Adipose tissue (tissue), 3 donors: ENCODE data around the gene OR6C2. TPM values are rescaled to one million over a fixed set of nuclear protein-coding genes. Genes with fewer than 3 reads are reported as not detected.
"Not testable (repeated sequence)": the region's sequence is repeated elsewhere in the genome, so short reads cannot be mapped to it uniquely, and the experiment has no call there.

Source experiments
- H3K27ac ChIP-seq: one replicate; pipeline ENCODE4 v1.5.1; 2013; ENCODE audit warnings: low read depth, low read length
- whole genome bisulfite sequencing, 3 donors: extraction: QIAGEN DNeasy Blood & Tissue Kit; methylation state at CpG; one replicate each; pipeline ENCODE4 v1.1.7; 2013; 5-methylcytosine and 5-hydroxymethylcytosine counted together
- polyA plus RNA-seq, 3 donors: library from polyadenylated mRNA; stranded (reverse); fragments of 200-250 nt; gene quantifications; one replicate each; pipeline ENCODE4 v1.2.3, GENCODE V29; 2013
- donor health status: healthy with polysubstance abuse.
- donor health status: Bipolar disorder and iron deficiency.
- donor health status: healthy.

The OR6C2 gene
- polyA plus RNA-seq: not detected

DNA sequence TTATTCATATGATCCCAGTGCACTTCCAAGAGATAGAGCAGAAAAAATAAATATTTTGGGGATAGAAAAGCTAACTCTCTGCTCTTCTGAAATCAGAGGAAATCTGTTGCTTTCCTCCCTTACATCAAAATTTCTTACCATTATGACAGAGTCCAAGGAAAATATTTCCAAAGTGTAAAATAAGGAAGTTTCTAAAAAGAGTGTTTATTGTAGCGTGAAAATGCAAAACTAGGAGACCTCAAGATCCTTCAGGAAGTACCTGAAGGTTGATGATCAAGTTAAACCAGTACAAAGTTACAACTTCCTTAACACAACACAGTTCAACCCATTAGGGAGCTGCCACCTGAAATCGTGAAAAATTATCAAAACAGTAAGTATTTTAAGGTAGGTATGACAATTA lies at the start of gene OR6C2:
OR6C2 (plus strand) TSS at position 301 of the 400 bp plus-strand sequence. CDS start 8,138 bp downstream, outside the sequence.
- H3K27ac ChIP-seq: no peak within 1 kb of the TSS
- WGBS, 3 donors: 44 to 50% (median 45%) methylated on average over 2 of the region's 2 CpGs

DNA sequence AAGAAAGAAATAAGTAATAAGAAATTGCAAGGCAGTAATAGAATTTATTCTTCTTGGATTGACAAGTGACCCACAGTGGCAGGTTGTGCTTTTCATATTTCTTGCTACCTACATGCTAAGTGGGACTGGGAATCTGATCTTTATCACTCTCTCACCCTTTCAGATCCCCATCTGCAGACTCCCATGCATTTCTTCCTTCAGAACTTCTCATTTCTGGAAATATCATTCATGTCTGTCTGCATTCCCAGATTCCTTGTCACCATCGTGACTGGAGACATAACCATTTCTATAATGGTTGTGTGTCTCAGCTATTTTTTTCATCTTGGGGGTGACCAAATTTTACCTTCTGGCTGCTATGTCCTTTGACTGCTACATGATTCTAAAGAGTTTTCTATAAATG lies 47.5 kb upstream of the OR6C2 start:
- WGBS, 3 donors: 68 to 92% (median 82%) methylated on average over 1 of the region's 1 CpG
- H3K27ac ChIP-seq: no peak overlapping the region

GRCh38 chr12:55400229-55400628 lies 43.6 kb upstream of the OR6C2 start, which contains the start of gene OR6C65:
TSS of gene OR6C65 (plus strand) at chr12:55400529. CDS start at chr12:55400529, 0 bp downstream.
- 83 to 96% (median 93%) methylated on average over 1 of the region's 1 CpG for WGBS, 3 donors
- no peak within 1 kb of the TSS for H3K27ac ChIP-seq

DNA sequence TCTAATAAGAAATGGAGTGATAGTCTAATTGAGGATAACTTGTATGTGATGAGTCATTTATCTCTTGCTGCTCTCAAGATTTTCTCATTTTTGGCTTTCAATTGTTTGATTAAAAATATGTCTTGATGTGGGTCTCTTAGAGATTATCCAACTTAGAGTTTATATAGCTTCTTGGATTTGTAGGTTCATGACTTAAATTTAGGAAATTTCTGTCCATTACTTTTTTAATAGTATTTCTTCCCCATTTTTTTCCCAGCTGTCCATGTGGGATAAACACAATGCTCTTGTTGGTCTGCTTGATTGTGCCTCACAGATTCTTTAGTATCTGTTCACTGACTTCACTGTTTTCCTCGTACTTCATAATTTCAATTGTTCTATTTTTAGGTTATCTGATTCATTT lies 36.0 kb upstream of the OR6C2 start:
- no peak overlapping the region for H3K27ac ChIP-seq
- WGBS, 3 donors: 67 to 87% (median 68%) methylated on average over 1 of the region's 1 CpG

GRCh38 chr12:55409133-55409532 lies 34.7 kb upstream of the OR6C2 start:
- H3K27ac ChIP-seq: not testable (repeated sequence)
- WGBS, 3 donors: 89 to 97% (median 89%) methylated on average over 1 of the region's 1 CpG

DNA sequence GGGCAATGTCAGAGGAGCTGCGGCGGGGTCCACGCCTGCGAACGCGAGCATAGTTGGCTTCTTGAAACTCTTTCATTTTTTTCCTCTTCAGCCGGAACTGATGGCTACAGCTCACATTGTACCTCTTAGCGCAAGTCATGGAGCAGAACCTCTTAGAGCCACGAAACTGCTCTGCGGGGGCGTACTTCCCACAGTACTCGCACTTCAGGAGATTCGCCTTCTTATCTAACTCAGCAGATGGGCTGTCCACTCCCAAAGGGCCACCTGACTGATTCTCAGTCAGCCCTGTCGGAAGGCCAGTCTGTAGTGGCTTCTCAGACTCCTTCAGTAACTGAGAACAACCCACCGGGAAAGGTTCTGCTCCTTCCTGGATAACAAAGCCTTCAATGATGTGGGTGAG lies 31.7 kb upstream of the OR6C2 start:
- H3K27ac ChIP-seq: not testable (repeated sequence)
- WGBS, 3 donors: 92 to 94% (median 93%) methylated on average over 15 of the region's 15 CpGs

DNA sequence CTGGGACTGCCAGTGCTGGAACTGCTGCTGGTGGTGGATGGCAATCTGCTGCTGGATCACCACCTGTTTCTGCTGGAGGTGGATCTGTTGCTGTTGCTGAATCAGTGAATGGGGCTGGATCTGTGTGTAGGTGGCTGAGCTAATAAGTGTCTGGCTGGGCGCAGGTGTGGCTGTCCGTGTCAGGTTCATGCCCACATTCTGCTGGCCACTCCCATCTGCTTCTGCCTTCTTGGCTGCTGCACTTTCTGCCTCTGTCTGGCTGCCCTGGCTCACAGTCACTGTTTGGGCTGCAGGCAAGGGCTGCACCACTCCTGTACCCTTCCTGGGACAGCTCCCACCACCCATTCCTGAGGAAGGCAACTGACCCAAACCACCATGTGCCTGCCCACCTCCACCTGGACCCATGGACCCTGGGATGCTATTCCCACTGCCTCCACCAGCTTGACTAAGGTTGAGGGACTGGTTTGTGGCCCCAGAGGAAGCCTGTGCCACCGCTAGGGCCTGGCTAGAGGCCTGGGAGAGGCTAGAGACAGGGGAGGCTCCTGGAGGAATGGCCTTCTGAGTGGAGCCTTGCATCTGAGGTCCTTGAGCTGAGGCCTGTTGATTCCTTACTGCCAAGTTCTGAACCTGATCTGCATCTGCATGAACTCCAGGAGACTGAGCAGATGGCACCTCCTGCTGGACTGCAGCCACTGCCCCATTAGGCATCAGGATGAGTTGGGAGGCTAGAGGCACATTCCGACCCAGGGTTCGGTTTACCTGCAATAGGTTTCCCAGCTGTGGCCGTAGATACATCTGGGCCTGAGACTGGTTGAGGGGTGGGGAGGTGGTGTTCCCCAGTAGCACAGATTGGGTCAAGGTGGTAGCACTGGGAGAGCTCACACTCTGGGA lies 30.1 kb upstream of the OR6C2 start:
- not testable (repeated sequence) for H3K27ac ChIP-seq
- 84 to 95% (median 94%) methylated on average over 4 to 5 of the region's 6 CpGs for WGBS, 3 donors

- H3K27ac ChIP-seq: not testable (repeated sequence)
- 48 to 59% (median 51%) methylated on average over 10 to 11 of the region's 11 CpGs for WGBS, 3 donors
Observed at GRCh38 chr12:55414396-55414823, 29.5 kb upstream of the OR6C2 start.

DNA sequence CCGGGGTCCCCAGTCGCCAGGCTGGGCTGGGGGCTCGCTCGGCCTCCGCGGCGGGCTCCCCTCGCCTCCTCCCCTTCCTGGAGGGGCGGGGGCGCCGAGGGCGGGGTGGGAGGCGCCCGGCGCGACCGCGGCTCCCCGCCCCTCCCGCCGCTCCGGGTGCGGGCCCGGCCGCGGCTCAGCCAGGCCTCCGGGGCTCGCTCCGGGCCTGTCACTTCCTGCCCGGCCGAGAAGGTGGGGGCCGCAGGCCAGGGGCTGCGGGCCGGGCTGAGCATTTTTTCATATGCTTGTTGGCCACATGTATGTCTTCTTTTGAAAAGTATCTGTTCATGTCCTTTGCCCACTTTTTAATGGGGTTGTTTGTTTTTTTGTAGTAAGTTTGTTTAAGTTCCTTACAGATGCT lies 29.0 kb upstream of the OR6C2 start:
- WGBS, 3 donors: 1 to 42% (median 8%) methylated on average over 5 to 10 of the region's 34 CpGs
- not testable (repeated sequence) for H3K27ac ChIP-seq

DNA sequence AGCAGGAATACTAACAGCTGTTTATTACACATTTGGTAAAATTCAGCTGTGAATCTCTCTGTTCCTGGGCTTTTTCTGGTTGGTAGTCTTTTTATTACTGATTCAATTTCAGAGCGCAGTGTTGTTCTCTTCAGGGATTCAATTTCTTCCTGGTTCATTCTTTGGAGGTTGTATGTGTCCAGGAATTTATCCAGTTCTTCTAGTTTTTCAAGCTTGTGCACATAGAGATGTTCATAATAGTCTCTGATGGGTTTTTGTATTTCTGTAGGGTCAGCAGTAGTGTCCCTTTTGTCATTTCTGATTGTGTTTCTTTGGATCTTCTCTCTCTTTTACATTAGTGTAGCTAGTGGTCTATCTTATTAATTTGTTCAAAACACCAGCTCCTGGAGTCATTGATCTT lies 26.9 kb upstream of the OR6C2 start:
- H3K27ac ChIP-seq: no peak overlapping the region
- WGBS, 3 donors: 40 to 100% (median 100%) methylated on average over 1 of the region's 1 CpG

- H3K27ac ChIP-seq: no peak overlapping the region
- WGBS, 3 donors: 69 to 88% (median 85%) methylated on average over 2 of the region's 2 CpGs
Observed at GRCh38 chr12:55420307-55420962, 23.4 kb upstream of the OR6C2 start.

- 51 to 89% (median 87%) methylated on average over 4 of the region's 4 CpGs for WGBS, 3 donors
- H3K27ac ChIP-seq: no peak within 1 kb of the TSS
Observed at GRCh38 chr12:55425954-55426353, 17.9 kb upstream of the OR6C2 start, which contains the start of gene OR6C76. TSS of gene OR6C76 (plus strand) at chr12:55426254. CDS start at chr12:55426254, 0 bp downstream.

GRCh38 chr12:55428331-55429243 lies 15.3 kb upstream of the OR6C2 start:
- no peak overlapping the region for H3K27ac ChIP-seq
- 27 to 42% (median 34%) methylated on average over 1 of the region's 1 CpG for WGBS, 3 donors

DNA sequence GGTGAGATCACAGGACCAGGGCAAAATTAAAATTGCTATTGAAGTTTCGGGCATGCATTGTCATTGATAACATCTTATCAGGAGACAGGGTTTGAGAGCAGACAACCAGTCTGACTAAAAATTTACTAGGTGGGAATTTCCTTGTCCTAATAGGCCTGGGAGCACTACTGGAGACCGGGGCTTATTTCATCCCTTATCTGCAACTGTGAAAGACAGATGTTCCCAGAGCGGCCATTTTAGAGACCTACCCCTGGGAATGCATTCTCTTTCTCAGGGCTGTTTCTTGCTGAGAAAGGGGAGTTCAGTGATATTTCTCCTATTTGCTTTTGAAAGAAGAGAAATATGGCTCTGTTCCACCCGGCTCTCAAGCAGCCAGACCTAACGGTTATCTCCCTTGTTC lies 2.6 kb upstream of the OR6C2 start:
- 80 to 93% (median 87%) methylated on average over 5 of the region's 5 CpGs for WGBS, 3 donors
- not testable (repeated sequence) for H3K27ac ChIP-seq

- 92 to 99% (median 94%) methylated on average over 1 of the region's 1 CpG for WGBS, 3 donors
- H3K27ac ChIP-seq: no peak overlapping the region
Observed at GRCh38 chr12:55445357-55445756, 1.5 kb downstream of the OR6C2 start.

- 60 to 81% (median 76%) methylated on average over 5 of the region's 5 CpGs for WGBS, 3 donors
Observed at GRCh38 chr12:55446326-55446725, 2.5 kb downstream of the OR6C2 start.

DNA sequence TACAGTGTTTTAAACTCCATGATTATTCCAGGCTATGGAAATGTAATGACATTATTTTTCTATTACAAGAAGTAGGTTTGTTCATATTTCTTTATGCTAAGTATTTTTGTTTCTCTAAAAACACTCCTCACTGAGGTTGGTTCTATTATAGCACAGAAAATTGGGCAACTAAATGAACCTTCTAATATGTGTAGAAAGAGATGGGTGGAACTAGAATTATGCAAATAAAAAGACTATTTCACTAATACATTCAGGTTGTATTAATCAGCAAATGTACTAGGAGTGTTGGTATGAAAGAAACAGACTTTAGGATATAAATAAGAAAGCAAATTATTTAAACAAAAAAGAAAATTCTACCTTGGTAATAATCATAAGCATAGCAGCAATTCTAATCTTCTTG lies 4.9 kb downstream of the OR6C2 start:
- H3K27ac ChIP-seq: no peak overlapping the region

More at GRCh38 chr12:55446326-55446725, 2.5 kb downstream of the OR6C2 start:
- H3K27ac ChIP-seq: no peak overlapping the region

GRCh38 chr12:55464926-55465325 lies 21.1 kb downstream of the OR6C2 start:
- 89 to 95% (median 94%) methylated on average over 1 of the region's 1 CpG for WGBS, 3 donors

More at GRCh38 chr12:55464926-55465325, 21.1 kb downstream of the OR6C2 start:
- H3K27ac ChIP-seq: not testable (repeated sequence)
